GM19372 (cell line): ENCODE data around the gene ZNF682.
"Not testable (repeated sequence)": the region's sequence is repeated elsewhere in the genome, so short reads cannot be mapped to it uniquely, and the experiment has no call there.

ENCODE experiments used
- ATAC-seq: cut with Tn5 transposase; IDR thresholded peaks from one replicate; pipeline ENCODE4 v1.9.1; 2021; ENCODE audit warnings: mild to moderate bottlenecking, low read depth, moderate library complexity; ENCODE audit not compliant: unreplicated experiment

The ZNF682 gene

DNA sequence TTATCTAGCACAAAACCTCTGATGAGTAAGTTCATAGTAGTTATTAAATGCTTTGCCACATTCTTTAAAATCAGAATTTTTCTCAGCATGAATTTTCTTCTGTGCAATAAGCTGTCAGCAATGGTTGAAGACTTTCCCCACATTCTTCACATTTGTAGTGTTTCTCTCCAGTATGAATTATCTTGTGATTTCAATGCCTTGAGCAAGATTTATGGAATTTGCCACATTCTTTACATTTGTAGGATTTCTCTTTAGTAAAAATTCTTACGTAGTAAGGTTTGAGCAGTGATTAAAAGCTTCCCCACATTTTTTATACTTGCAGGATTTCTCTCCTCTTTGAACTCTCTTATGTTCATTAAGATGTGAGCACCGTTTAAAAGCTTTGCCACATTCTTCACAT lies 33.6 kb downstream of the ZNF682 start:
- no peak for ATAC-seq

DNA sequence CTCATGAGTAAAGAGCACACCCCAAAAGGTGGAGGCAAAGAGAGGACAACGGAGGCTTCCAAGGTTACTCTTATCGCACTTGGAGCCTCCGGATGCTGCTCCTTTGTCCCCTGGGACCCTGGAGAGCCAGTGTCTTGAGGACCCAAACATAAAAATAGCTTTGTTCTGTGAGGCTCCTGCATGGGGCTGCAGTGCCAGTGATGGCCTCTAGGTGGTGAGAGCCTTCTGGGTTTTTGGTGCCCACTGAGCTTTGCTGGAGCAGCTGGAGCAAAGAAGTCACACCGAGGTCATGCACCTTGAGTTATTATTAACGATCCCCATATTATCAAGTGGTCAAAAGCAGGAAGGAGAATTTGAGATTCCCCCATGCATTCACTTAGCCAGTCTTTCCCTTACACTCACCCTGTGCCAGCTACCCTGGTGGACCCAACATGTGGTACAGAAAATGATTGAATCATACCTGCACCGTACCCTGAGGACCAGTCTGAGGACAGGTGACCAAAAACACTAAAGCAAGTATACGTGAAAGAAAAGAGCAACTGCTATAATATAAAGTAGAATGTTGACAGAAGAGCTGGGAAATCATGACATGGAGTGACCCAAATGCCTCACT lies 41.5 kb downstream of the ZNF682 start:
- no peak for ATAC-seq

DNA sequence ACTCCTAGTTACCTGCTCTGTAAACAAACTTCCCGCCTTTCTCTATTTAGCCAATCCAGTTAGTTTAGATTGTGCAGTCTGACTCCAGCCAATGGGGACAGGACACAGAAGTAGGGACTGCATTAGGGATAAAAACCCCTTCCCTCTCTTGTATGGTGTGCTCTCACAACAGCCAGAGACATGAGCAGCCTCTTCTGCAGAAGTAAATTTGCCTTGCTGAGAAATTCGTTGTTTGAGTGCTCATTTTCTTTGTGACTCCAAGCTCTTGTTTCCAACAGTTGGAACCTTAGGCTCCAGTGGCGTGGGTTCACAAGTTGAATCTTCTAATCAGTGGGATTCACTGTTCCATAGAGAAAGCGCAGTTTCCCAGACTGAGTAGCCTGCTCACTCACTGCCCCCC lies 72.4 kb downstream of the ZNF682 start:
- no peak for ATAC-seq

DNA sequence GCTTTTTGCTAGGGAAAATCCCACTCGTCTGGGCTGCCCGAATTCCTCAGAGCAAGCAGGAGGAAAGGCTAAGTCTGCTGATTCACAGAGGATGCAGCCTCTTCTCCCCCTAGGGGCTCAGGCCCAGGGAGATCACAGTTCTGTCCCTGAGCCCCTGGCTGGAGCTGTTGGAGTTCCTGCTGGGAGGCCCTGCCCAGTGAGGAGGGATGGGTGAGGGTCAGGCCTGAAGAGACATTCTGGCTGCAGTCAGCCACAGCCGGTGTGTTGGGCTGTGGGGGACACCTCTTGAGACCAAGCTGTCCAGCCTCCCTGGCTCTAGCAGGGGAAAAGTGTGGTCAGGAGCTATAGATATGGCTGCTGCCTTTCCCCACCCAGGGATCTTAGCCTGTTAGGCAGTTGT lies 73.2 kb downstream of the ZNF682 start:
- not testable (repeated sequence) for ATAC-seq

DNA sequence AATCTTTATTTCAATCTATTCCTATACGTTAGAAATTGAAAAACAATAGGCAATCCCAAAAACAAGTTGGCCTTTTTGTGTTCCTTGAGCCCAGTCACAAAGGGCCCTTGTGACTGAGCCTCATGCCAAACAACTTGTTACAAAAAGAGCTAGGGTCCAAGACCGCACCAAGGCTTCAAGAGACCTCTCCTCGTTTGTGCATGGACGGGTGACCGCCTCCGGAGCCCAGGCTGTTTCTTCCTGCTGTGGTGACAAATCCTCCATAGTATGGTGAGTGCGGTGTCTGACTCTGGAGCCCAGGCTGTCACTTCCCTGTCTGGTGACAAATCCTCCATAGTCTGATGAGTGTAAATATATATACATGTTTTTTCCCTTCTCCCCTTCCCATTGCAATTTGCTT lies 74.9 kb downstream of the ZNF682 start:
- ATAC-seq: no peak

DNA sequence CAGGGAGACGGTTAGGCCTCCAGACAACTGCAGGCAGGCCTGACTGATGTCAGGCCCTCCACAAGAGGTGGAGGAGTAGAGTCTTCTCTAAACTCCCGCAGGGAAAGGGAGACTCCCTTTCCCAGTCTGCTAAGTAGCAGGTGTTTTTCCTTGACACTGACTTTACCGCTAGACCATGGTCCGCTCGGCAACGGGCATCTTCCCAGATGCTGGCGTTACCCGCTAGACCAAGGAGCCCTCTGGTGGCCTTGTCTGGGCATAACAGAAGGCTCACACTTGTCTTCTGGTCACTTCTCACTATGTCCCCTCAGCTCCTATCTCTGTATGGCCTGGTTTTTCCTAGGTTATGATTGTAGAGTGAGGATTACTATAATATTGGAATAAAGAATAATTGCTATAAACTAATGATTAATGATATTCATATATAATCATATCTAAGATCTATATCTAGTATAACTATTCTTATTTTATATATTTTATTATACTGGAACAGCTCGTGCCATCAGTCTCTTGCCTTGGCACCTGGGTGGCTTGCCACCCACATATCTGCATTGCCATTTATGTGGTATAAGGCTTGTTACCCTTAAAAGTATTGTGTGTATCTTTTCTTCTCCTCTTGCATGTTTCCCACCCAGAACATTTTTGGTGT lies 80.0 kb downstream of the ZNF682 start:
- ATAC-seq: not testable (repeated sequence)

DNA sequence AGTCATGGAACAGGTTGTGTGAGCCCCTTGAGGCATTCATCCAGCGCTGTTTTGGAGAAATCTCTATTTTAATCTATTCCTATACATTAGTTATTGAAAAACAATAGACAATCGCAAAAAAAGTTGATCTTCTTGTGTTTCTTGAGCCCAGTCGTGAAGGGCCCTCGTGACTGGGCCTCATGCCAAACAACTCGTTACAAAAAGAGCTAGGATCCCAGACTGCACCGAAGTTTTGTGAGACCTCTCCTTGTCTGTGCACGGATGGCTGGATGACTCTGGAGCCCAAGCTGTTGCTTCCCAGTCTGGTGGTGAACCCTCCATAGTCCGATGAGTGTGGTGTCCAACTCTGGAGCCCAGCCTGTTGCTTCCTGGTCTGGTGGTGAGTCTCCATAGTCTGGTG lies 81.5 kb downstream of the ZNF682 start:
- ATAC-seq: not testable (repeated sequence)

DNA sequence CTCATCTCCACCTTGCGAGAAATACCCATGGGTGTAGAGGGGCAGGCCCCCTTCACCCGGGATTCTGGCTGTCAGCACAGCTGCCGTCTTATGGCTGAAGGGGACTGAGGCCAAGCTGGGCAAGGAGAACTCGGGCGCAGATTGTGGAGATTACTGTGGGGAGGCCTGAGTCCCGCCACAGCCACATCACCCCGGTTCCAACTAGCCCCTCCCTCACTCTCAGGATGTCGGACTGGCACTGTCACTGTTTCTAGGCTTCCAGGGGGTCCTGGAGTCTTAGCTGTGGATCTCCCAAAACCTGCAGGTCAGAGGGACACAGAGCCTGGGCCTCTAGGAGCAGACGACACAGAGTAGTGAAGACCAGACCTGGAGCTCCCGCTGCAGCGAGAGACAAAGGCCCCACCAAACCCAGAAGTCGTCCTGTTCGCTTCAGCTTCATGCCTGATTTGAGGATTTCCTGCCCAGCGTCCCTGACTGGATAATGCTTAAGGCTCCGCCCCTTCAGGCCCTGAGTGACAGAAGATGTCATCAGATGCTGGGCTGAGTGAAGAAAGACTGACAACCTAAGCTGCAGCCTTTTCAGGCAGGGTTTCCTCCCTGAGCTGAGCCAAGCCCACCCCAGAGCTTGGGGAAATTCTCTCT lies 82.8 kb downstream of the ZNF682 start:
- no peak for ATAC-seq

DNA sequence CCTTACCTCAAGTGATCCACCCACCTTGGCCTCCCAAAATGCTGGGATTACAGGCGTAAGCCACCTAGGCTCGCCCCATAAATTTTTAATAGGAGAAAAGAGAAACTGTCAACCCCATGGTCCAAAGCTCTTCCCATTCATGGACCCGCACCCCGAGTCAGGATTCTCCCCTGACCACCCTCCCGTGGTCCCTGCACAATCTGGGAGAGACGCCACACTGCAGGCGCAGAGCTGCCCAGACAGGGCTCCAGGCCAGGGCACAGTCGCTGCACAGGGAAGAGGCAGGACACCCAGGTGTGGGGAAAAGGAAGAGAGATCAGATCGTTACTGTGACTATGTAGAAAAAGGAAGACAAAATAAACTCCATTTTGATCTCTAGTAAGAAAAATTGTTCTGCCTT lies 84.1 kb downstream of the ZNF682 start:
- no peak for ATAC-seq
